HCT116 (cell line): ENCODE results near the gene TMEM169.
"Not testable (repeated sequence)": the region's sequence is repeated elsewhere in the genome, so short reads cannot be mapped to it uniquely, and the experiment has no call there.

Source experiments
- CEBPB ChIP-seq: IDR thresholded peaks from 2 replicates; pipeline ENCODE4 v1.6.1; 2012; ENCODE audit warnings: low read depth
- CTCF ChIP-seq, 3 experiments: fragments of 200-600 bp in 1 of 3; sonication (generic) in 1 of 3; IDR thresholded peaks in 2 of 3; conservative IDR thresholded peaks in 1 of 3; 2 replicates each; pipeline ENCODE4 v1.5.1; 2012 to 2017; ENCODE audit warnings: low read depth in 2 of 3, low read length in 2 of 3, antibody characterized with exemption in 1 of 3, borderline replicate concordance in 1 of 3, control low read depth in 1 of 3, mild to moderate bottlenecking in 1 of 3, mixed read lengths in 1 of 3, mixed run types in 1 of 3, moderate library complexity in 1 of 3; ENCODE audit not compliant: insufficient read depth in 1 of 3
- EGR1 ChIP-seq: IDR thresholded peaks from 2 replicates; pipeline ENCODE4 v1.6.1; 2012; ENCODE audit warnings: low read depth
- EZH2 ChIP-seq: fragments of 200-600 bp; sonication (generic); IDR thresholded peaks from 2 replicates; pipeline ENCODE4 v1.6.1; 2017; ENCODE audit warnings: antibody characterized with exemption, mixed run types
- FOSL1 ChIP-seq: IDR thresholded peaks from 2 replicates; pipeline ENCODE4 v1.6.1; 2012; ENCODE audit warnings: low read depth
- JUND ChIP-seq: IDR thresholded peaks from 2 replicates; pipeline ENCODE4 v1.6.1; 2012
- MAX ChIP-seq: IDR thresholded peaks from 2 replicates; pipeline ENCODE4 v1.6.1; 2012
- POLR2A ChIP-seq: IDR thresholded peaks from 2 replicates; pipeline ENCODE4 v1.7.0; 2011; ENCODE audit warnings: borderline replicate concordance; ENCODE audit not compliant: insufficient read depth, insufficient read length; ENCODE audit errors: extremely low read depth
- POLR2AphosphoS5 ChIP-seq: IDR thresholded peaks from 2 replicates; pipeline ENCODE4 v1.6.1; 2011; ENCODE audit warnings: mild to moderate bottlenecking, low read depth, low read length, moderate library complexity
- SP1 ChIP-seq: IDR thresholded peaks from 2 replicates; pipeline ENCODE4 v1.6.1; 2012; ENCODE audit warnings: low read depth
- SRF ChIP-seq: IDR thresholded peaks from 2 replicates; pipeline ENCODE4 v1.6.1; 2012; ENCODE audit warnings: low read depth
- TCF7L2 ChIP-seq: IDR thresholded peaks from 2 replicates; pipeline ENCODE4 v1.7.0; 2011; ENCODE audit warnings: borderline replicate concordance, inconsistent platforms; ENCODE audit not compliant: insufficient read depth, insufficient read length; ENCODE audit errors: extremely low read depth
- ZNF274 ChIP-seq: fragments of 200-500 bp; sonication (Bioruptor generic); IDR thresholded peaks from 2 replicates; pipeline ENCODE4 v1.6.1; 2014; ENCODE audit warnings: mild to moderate bottlenecking, low read depth, low read length, inconsistent platforms

- TF ChIP-seq POLR2AphosphoS5; SP1; CTCF (IDR thresholded peaks at IDR 0.05 in 2 of 3, conservative IDR thresholded peaks at IDR 0.05 in 1 of 3; ENCODE audit: borderline replicate concordance in 1 of 3, insufficient read depth in 1 of 3, low read depth in 2 of 3, low read length in 2 of 3); TCF7L2; JUND; CEBPB; EZH2; EGR1; MAX; ZNF274; FOSL1; SRF; POLR2A: not testable (repeated sequence)
Measured at GRCh38 chr2:216141516-216141915, 59.8 kb downstream of the TMEM169 start.
